Bladder microvascular endothelial cell (primary cell): ENCODE results near the gene RNASEH1. TPM values are rescaled to one million over a fixed set of nuclear protein-coding genes. Genes with fewer than 3 reads are reported as not detected.

ENCODE experiments used
- total RNA-seq: library from RNA; depleted of rRNA; stranded (reverse); fragments of >200 nt; gene quantifications from 2 replicates; pipeline ENCODE4 v1.2.3, GENCODE V29; 2014

The RNASEH1 gene, protein sequence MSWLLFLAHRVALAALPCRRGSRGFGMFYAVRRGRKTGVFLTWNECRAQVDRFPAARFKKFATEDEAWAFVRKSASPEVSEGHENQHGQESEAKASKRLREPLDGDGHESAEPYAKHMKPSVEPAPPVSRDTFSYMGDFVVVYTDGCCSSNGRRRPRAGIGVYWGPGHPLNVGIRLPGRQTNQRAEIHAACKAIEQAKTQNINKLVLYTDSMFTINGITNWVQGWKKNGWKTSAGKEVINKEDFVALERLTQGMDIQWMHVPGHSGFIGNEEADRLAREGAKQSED
- total RNA-seq = 25.3 and 28.0 TPM in 2 replicates

GRCh38 chr2:3558205-3559014, at the start of gene RNASEH1:
TSS of gene RNASEH1 (minus strand) at chr2:3558333. CDS start at chr2:3558260, 73 bp downstream.

GRCh38 chr2:3594493-3595281, 36.6 kb upstream of the RNASEH1 start, which contains the start of gene COLEC11:
TSS of gene COLEC11 (plus strand) at chr2:3595112. CDS start at chr2:3604341, 9,229 bp downstream.

GRCh38 chr2:3519255-3520205, 38.6 kb downstream of the RNASEH1 start, which contains the start of gene ADI1:
TSS of gene ADI1 (minus strand) at chr2:3519531. CDS start at chr2:3519487, 44 bp downstream.

Other genes with a start within 250 kb of the RNASEH1 start
- gene EIPR1, start 180.5 kb downstream of the RNASEH1 start, total RNA-seq = 30.6 and 44.7 TPM in 2 replicates
- gene TRAPPC12, start 178.6 kb downstream of the RNASEH1 start, total RNA-seq = 30.4 and 54.6 TPM in 2 replicates
- gene ADI1, start 38.8 kb downstream of the RNASEH1 start, total RNA-seq = 34.2 and 50.2 TPM in 2 replicates
- gene RPS7, start 16.9 kb upstream of the RNASEH1 start, total RNA-seq = 693 and 1,102 TPM in 2 replicates
- 0.16 and 0.57 TPM in 2 replicates for gene COLEC11, start 36.8 kb upstream of the RNASEH1 start, total RNA-seq
- not detected in 2 replicates for gene ALLC, start 99.9 kb upstream of the RNASEH1 start, total RNA-seq
- 0.19 TPM in 1 of 2 replicates, not detected in the other for gene DCDC2C, start 145.2 kb upstream of the RNASEH1 start, total RNA-seq